Neutrophil (primary cell): ENCODE results near the gene LRRC4C.

Experiments
- H3K27ac ChIP-seq: fragments of 200-600 bp; sonication (generic); 2 replicates; pipeline ENCODE4 v1.5.1; 2016; ENCODE audit warnings: mild to moderate bottlenecking, moderate library complexity
- H3K27me3 ChIP-seq: fragments of 200-600 bp; sonication (generic); 2 replicates; pipeline ENCODE4 v1.6.0; 2016; ENCODE audit warnings: mild to moderate bottlenecking
- H3K36me3 ChIP-seq: fragments of 200-600 bp; sonication (generic); 2 replicates; pipeline ENCODE4 v1.5.1; 2017
- H3K4me1 ChIP-seq, 2 experiments: fragments of 200-600 bp in 1 of 2; sonication (generic) in 1 of 2; 1 replicate in 1 of 2; 2 replicates in 1 of 2; pipeline versions ENCODE4 v1.5.1 to v1.6.1; 2013 to 2016; ENCODE audit warnings: low read depth in 1 of 2, low read length in 1 of 2, mild to moderate bottlenecking in 1 of 2, moderate library complexity in 1 of 2; ENCODE audit not compliant: control insufficient read depth in 1 of 2, insufficient read depth in 1 of 2
- H3K4me3 ChIP-seq, 2 experiments: fragments of 200-600 bp in 1 of 2; sonication (generic) in 1 of 2; 1 replicate in 1 of 2; 2 replicates in 1 of 2; pipeline ENCODE4 v1.5.1; 2013 to 2016; ENCODE audit warnings: low read depth in 1 of 2, low read length in 1 of 2, mild to moderate bottlenecking in 1 of 2, moderate library complexity in 1 of 2
- H3K9me3 ChIP-seq: fragments of 200-600 bp; sonication (generic); 2 replicates; pipeline ENCODE4 v1.5.1; 2016
- CTCF ChIP-seq: fragments of 200-600 bp; sonication (generic); IDR thresholded peaks from 2 replicates; pipeline ENCODE4 v1.5.1; 2016; ENCODE audit warnings: antibody characterized with exemption

Gene LRRC4C

GRCh38 chr11:41446566-41446965 is 12.9 kb downstream of the LRRC4C start:
- no peaks in the 10 kb centered on the region for H3K27me3 ChIP-seq
- TF ChIP-seq CTCF: no peak
- no peak overlapping the region for H3K27ac ChIP-seq
- H3K4me1 ChIP-seq: no peaks in the 10 kb centered on the region
- H3K4me3 ChIP-seq: no peak overlapping the region
- H3K9me3 ChIP-seq: no peaks in the 10 kb centered on the region
- no peaks in the 10 kb centered on the region for H3K36me3 ChIP-seq

- Histone ChIP-seq H3K27me3 (no peaks in the 10 kb centered on the region), H3K9me3 (no peaks in the 10 kb centered on the region), H3K27ac (no peak overlapping the region), H3K4me1 (no peaks in the 10 kb centered on the region), H3K4me3 (no peak overlapping the region), H3K36me3 (no peaks in the 10 kb centered on the region)
- no peak for TF ChIP-seq CTCF
Observed at GRCh38 chr11:41446107-41446506, 13.3 kb downstream of the LRRC4C start.

- H3K4me1 ChIP-seq: no peaks in the 10 kb centered on the region
- no peak overlapping the region for H3K4me3 ChIP-seq
- H3K36me3 ChIP-seq: no peaks in the 10 kb centered on the region
- no peak overlapping the region for H3K27ac ChIP-seq
- H3K9me3 ChIP-seq: no peaks in the 10 kb centered on the region
- no peaks in the 10 kb centered on the region for H3K27me3 ChIP-seq
- TF ChIP-seq CTCF: no peak
Observed at GRCh38 chr11:41437006-41437490, 22.4 kb downstream of the LRRC4C start.

- Histone ChIP-seq H3K4me3 (no peak overlapping the region), H3K36me3 (no peaks in the 10 kb centered on the region), H3K4me1 (no peaks in the 10 kb centered on the region), H3K27me3 (no peaks in the 10 kb centered on the region), H3K27ac (no peak overlapping the region), H3K9me3 (no peaks in the 10 kb centered on the region)
- TF ChIP-seq CTCF: no peak
Observed at GRCh38 chr11:41435531-41435930, 23.9 kb downstream of the LRRC4C start.

- H3K27ac ChIP-seq: no peak overlapping the region
- H3K36me3 ChIP-seq: no peaks in the 10 kb centered on the region
- H3K4me3 ChIP-seq: no peak overlapping the region
- no peaks in the 10 kb centered on the region for H3K9me3 ChIP-seq
- no peak for TF ChIP-seq CTCF
- H3K4me1 ChIP-seq: no peaks in the 10 kb centered on the region
- H3K27me3 ChIP-seq: no peaks in the 10 kb centered on the region
Observed at GRCh38 chr11:41431784-41432183, 27.7 kb downstream of the LRRC4C start.

GRCh38 chr11:41419901-41420300 is 39.6 kb downstream of the LRRC4C start:
- Histone ChIP-seq H3K36me3 (no peaks in the 10 kb centered on the region), H3K27ac (no peak overlapping the region), H3K9me3 (no peaks in the 10 kb centered on the region), H3K4me3 (no peak overlapping the region), H3K27me3 (no peaks in the 10 kb centered on the region), H3K4me1 (no peaks in the 10 kb centered on the region)
- TF ChIP-seq CTCF: no peak
